SIG-M5 treated with dmso at 0.1 percent for 504 hours (cell line): ENCODE measurements around the gene NTRK2.

Experiments used
- DNase-seq: peaks from one replicate; lab custom pipeline; 2025; ENCODE audit not compliant: unreplicated experiment; lab: John Stamatoyannopoulos, UW

NTRK2 gene

DNA sequence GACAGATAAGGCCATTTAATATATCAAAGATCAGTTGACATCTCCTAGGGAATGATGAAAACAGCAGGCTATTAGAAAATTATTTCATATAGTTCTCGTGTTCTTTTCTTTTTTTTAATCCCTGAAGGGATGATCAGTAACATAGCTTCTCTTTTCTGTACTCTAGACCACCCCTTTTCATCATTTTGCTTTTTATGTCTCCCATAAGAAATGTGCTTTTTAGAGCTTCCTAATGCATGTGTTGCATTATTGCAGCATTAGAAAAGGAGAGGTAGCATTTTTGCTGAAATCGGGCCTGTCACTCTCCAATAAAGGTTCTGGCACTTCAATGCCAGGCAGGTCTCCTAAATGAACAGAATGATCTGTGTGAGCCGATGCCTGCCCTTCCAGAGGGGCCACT lies 143.3 kb downstream of the NTRK2 start:
- DNase-seq, result no peak

DNA sequence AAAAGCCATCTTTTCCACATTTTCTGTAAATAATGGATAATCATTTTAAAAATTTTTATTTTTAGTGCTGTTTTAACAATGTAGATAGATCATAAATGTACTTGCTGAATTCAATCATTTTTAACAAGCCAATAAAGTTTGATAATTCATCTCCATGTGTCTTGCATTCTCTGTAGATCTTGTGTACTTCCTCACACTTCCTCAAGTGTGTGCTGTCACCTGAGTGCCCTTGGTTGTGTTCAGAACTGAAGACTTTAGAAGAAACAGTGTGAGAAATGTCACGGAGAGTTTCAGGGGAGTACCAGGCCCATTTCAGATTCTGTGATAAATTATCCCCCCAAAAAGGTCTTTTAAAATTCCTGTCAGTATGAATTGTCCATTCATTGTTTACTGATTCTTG lies 146.0 kb downstream of the NTRK2 start:
- DNase-seq, result no peak

DNA sequence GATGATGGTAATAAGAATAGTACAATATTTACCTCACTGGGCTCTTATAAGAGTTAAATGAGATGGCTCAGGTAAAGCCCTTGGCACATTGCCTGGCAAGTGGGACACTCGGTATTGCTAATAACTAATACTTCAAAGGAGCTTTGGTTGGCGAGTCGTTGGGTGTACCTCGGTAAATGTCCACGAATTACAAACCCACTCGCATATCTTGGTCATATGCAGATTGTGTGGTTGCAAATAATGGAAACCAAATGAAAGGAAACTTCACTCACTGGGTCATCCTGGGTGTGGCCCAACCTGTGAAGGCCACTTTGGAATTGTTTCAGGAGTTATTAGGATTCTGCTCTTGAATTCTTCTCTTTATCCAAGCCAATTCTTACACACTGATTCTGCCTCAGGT lies 147.5 kb downstream of the NTRK2 start:
- DNase-seq, result no peak

DNA sequence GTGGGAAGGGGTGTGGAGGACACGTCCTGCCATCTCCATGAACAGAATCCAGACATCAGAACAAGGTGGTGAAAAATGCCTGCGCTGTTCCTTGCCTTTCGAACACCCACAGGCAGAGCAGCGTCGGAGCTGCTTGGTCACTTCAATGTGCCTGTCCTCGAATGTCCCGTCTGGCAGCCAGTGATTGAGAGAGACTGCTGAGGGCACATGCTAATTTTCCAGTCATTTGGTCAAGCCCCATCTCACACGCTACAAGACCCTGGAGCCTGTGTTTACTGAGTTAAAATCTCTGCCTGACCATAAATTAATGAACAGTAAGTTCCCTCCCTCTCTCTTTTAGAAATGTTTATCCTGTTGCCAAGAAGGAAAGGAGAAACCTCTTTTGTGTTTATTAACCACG lies 149.3 kb downstream of the NTRK2 start:
- no peak for DNase-seq

DNA sequence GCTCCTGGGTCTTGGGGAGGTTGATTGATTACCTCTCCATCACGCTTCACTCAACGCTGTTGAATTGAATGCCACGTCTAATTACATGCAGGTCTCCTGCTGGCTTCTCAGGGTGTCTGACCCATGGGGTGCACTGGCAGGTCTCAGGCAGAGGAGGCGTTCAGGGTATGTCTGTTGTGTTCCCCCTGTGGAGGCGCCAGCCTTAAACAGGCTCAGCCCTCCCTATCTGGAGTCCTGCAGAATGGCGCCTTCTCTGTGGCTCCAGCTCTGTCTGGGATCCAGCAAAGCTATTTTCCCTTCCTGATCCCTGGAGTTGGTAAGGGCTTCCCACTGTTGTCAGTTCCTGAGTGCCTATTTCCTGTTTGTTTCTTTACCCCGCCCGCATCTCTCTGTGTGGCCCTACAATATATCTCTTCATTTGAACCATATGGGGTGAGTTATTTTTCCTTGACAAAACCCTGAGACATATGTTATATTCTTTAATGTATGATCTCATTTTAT lies 150.0 kb downstream of the NTRK2 start:
- DNase-seq, result no peak

DNA sequence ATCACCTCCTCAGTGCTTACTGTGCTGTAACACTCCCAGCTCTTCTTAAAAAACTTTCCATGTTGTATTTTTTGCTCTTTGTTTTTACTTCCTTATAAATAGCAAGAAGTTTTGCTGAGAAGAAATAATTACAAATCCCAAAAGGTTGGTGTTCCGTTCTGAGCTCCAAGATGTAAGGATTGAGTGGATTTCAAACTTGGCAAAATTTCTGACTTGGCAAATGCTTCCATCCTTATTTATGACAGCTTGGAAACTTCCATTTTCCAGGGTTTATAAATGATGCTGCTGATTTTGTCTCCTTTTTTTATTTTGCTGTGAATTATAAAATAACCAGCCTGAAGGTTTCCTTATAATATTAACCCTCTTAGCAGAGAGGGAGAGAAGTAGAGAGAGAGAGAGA lies 151.9 kb downstream of the NTRK2 start:
- no peak for DNase-seq

DNA sequence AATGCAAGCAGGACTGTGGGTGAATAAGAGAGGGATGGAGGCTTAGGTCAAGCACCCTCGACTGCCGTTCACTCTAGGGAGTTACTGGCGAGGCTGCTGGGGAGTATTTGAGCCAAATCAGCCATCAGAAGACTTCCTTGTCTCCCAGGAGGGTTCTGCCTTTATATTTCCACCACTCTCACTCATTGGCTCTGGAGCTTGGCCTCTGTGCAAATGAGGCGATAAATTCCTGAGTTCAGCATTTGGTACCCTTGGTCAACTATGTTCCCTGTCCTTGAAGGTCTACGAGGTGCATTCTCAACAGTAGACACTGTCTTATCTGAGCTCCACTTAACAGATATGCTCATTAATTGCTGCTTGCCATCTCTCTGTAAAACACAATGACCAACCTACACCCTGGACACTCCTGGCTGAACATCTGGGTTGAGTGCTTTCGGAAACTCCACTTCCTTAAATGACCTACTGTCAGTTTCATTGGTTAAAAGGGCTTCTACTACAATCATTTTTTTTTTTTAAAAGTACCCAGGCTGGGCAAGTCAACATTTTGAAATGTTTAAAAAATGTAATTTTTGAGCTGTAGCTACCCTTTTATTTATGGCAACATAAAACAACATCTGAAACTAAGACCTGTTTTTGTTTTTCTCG lies 153.2 kb downstream of the NTRK2 start:
- no peak for DNase-seq

DNA sequence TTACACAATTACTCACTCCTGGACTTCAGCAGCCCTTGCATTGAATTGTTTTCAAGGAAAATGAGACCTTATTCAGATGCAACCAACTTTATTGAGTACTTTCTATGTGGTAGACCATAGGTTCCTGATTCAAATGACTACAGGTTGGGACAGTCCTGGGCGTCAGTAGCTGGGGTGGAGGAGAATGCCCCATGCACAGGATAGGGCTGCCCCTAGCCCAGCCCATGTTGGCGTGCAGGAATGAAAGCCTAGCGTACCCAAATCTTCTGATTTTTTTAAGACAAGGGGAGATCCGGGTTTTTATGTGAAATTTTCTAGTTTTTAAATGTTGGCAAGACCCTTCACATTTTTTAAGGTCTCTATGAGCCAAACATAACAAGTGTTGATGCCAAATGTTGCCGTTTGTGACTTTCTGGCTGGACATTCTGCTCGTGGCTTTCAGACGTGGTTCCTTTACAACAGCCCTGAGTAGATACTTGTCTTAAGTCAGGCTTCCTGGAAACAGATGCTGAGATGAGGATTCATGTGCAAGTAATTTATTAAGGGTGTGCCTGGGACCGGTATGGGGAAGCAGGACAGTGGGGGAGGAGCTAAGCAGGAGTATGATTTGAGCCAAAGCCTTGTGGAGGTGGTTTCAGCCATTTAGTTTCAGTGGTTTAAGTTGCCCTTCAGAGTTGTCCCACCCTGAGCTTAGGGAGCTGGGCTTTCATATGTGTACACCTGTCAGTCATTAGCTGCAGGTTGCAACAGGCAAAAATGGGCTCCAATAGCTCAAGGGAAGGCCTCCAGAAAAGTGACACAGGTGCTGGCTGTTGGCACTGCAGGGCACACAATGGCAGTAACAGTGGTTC lies 154.1 kb downstream of the NTRK2 start:
- DNase-seq, result no peak

DNA sequence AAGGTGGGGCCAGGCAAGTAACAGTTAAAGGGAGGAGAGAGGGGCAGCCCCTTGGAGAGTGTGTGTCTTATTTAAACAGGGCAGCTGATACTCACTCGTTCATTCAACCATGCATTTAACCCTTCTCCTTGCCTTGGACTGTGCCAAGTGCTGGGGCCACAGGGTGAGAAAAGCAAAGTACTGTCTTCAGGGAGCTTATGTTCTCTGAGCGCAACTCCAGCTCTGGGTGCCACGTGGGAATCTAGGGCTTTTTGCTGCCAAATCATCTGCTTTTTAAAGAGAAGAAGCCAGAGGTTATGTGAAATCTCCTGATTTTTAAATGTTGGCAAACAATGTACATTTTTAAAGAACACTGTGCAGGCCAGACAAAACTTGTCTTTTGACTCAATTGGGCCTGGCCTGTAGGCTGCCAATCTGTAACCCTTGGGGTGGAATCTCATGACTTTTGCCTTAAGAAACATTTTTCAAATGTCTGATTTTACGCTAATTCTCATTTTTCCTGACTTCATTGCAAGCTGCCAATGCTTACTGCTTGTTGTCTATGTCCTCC lies 157.8 kb downstream of the NTRK2 start:
- no peak for DNase-seq

DNA sequence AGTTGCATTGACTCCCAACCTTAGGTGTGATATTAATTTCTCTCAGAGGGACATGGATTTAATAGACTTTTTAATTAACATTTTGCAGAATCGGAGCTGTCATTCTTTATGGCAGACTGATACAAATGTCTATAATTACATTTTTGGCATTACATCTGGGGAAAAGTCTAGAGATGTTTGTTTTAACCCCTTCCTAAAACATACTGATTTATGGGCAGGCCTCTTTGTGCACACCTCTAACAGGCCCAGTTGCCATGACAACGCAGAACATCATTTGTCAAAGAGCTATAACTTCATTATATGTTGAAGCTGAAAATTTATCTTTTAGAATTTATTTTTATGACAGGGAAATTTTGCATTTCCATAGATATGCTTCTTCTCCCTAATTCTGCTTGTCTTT lies 158.5 kb downstream of the NTRK2 start:
- no peak for DNase-seq

DNA sequence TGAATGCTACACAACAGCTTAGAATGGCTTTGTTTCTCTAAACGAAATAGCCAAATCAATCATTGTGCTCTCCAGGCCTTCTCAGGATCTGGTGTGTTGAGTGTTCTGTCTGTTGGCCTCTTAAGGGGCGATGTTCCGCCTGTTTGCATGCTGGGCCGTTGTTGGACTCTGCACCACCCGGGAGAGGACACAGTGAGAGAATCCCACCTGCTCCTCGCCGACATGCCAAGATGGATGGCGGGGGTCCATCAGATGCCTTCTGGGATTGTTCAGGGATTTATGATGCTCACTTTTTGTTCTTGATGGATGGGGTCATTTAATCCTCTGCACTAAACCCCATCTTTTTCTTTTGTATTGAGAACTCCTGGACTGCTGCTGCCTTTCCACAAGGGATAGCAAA lies 159.9 kb downstream of the NTRK2 start:
- no peak for DNase-seq

DNA sequence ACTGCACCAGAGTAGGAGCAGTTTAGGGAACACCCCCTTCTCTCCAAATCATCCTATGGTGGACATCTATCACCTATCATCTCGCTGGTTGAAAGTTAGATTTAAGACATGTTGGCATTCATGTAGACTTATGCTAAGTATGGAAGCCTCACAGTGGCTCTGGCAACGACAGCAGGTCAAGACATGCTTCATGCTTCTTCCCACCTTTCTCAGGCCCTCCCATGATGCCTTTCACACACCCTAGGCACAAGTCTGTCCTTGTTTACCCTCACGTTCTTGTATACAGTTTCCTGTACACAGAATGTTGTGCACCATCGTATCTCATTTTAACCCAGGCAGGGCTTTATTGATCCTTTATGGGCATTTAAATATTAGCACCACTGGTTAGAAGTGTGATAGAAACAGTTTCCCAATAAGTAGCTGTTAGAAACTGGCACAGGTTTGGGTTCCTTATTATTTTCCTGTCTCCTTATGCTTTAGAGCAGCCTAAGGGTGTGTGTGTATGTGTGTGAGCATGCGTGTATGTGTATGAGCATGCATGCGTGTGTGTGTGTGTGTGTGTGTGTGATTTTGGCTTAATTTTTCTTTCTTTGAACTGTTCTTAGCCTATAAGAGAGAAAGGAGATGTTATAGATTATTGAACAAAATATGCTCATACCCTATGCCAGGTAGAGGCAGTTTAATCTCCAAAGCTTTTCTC lies 160.6 kb downstream of the NTRK2 start:
- no peak for DNase-seq

DNA sequence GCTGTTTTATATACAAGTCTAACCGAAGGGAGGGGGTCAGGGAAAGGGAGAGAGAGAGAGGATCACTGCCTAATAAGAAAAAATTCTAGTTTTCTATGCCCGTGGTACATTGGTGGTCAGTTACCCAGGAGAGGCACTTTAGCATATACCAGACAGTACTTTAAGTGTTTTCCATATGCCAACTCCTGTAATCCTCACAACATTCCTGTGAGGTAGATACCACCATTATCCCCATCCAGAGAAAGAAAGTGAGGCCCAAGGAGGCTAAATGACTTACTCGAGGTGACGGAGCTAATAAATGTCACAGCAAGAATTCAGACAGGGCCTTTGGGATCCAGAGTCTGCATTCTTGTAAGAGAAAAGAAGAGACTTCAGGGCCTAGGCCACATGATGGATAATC lies 161.8 kb downstream of the NTRK2 start:
- DNase-seq, result no peak

DNA sequence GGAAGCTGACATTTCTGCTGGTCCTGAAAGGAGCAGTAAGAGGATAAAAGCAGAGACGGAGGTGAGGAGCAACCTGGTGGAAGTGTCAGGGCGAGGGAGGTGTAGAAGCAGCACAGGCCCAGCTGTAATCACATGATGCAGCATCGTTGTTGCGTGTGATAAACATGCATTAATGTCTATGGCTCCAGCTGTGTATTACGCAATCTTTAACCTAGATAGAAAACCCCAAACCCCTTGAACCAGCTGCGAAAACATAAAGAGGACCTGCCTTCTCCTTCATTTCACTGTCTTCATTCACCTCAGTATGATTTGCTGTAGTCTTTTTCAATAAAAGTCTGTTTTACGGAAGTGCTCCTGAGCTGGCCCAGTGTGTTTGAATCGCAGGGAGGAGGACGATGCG lies 162.9 kb downstream of the NTRK2 start:
- no peak for DNase-seq

DNA sequence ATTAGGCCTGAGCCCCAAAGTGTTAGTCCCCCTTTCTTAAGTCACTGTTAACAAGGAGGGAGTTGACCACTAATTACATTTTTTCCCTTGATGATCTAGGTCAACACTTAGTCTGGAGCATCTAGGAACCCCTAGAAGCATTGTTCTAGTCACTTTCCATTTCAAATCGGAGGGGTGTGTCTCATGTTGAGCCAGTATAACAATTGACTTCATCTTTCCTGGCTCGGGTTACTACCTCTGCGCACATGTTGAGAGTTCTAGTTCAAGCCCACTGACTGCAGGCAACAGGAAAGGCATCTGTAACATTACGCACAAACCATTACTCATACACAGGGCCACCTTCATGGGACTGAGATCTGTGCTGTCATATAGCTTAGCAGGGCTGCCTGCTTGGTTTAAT lies 164.9 kb downstream of the NTRK2 start:
- DNase-seq, result no peak

DNA sequence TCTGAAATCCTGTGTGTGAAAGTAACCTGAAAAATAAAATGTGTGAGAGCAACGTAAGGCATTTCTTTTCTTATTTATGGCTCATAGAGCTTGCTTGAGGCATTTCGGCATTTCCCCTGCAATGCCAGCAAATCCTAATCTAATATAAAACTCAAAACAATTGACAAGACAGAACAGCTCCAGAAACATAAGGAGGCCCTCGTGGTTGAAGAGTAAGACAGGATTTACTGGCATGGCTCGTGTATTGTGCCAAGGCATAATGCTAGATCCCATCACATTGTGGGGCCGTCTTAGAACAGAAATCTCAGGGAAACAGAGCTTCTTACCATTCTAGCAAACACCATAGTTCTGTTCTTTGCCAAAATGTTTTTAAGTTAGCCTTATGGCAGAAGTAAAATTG lies 166.2 kb downstream of the NTRK2 start:
- no peak for DNase-seq

DNA sequence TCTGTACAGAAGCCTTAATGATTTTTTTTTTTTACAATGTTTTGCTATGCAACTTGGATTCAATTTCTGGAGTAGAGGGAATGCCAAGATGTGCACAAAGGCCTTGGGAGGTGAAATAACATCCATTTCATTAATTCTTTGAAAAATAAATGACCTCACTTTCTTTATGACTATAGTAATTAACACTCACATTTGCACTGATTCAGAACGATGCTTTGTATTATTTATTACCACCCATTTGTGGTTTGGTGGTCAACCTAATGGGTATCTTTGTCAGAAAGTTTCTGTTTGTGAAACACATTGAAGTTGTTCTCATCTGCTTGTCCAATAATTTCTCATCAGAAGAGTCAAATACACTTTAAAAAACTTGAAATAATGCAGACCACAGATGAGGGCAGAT lies 169.3 kb downstream of the NTRK2 start:
- DNase-seq, result no peak

DNA sequence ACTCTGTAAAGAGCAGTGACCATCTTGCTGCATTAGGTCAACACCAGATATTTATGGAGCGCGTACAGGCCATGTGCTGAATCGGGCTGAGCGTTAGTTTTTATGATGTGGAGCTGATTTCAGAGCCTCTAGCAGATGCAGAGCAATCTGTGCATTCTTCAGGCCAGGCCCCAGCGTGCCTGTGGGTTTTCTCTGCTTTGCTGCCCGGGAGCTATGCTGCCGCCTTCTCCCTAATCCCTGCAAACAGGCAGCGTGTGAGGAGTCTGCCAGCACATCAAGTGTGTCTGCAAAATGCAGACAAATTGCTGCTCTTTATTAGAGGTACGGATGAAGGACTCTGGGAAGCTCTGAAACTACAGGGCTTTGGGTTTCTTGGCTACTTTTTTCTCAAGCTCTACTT lies 170.0 kb downstream of the NTRK2 start:
- DNase-seq, result no peak

DNA sequence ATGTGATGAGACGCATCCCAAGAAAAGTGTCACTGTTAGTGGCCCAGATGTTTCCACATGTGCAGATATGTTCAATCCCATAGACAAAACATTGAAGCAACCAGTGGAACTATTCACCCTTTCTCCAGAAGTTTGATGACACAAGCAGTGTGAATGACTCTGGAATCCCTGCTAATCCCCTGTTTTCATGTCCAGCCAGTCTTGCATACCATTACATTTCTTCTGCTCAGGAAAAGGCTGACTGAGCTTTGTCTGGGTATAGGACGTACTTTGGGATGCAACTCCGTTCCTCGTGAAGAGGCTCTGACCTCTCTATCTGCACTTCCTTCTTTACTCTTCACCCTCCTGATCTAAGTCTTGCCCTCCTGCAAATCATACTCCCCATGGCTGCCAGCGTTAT lies 172.4 kb downstream of the NTRK2 start:
- DNase-seq, result no peak

DNA sequence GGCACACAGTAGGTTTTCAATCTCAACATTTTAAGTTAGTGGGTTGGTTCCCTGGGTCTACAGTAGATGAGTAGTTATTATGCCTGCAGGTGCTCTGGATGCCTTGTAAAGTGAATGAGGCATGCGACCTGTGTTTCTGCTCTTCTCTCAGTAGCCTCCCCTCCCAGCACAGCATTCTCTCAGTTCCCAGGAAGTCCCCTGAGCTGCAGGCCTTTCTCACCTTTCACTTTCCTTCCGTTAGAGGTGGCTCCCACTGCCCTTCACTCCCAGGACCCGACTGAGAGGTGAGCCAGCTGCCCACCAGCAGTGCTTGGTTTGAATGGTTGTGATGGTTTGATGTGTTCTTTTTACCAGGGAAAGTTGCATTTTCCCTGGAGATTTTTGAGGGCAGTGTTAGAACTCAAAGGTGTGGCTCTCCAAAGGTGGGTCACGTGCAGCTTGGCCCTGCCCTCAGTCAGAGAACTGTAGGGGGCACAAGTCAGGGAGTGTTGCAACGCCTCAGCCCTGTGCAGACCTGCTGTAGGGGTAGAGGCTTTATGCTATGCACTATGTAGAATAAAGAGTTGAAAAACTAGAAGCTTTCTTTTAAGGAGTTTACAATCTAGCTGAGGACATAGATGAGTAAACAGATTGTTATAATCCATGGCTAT lies 173.8 kb downstream of the NTRK2 start:
- DNase-seq, result no peak
